ENCODE results near the gene CASZ1.
A peak's percentile ranks its signal among the peaks of the same experiment; 100 is the strongest.

The CASZ1 gene

GRCh38 chr1:10648689-10649516 lies 147.5 kb downstream of the CASZ1 start:
- no peak for DNase-seq

- no peak for DNase-seq
Observed at GRCh38 chr1:10647414-10648170, 148.9 kb downstream of the CASZ1 start.

GRCh38 chr1:10646347-10646861 lies 150.0 kb downstream of the CASZ1 start:
- DNase-seq = peak; percentile 9

GRCh38 chr1:10644307-10645128 lies 151.9 kb downstream of the CASZ1 start:
- DNase-seq = no peak

GRCh38 chr1:10643607-10644306 lies 152.7 kb downstream of the CASZ1 start:
- peak; percentile 71 for DNase-seq

GRCh38 chr1:10642403-10643080 lies 153.9 kb downstream of the CASZ1 start:
- DNase-seq = no peak

- DNase-seq = no peak
Observed at GRCh38 chr1:10641976-10642375, 154.5 kb downstream of the CASZ1 start.

- peak; percentile 44 for DNase-seq
Observed at GRCh38 chr1:10640843-10641553, 155.4 kb downstream of the CASZ1 start.

GRCh38 chr1:10639775-10640578 lies 156.5 kb downstream of the CASZ1 start:
- DNase-seq = peak; percentile 94

GRCh38 chr1:10639011-10639774 lies 157.3 kb downstream of the CASZ1 start:
- no peak for DNase-seq

- no peak for DNase-seq
Observed at GRCh38 chr1:10638559-10639005, 157.9 kb downstream of the CASZ1 start.

GRCh38 chr1:10637834-10638558 lies 158.4 kb downstream of the CASZ1 start:
- no peak for DNase-seq

- DNase-seq = no peak
Observed at GRCh38 chr1:10637400-10637799, 159.0 kb downstream of the CASZ1 start.

GRCh38 chr1:10635992-10636391 lies 160.5 kb downstream of the CASZ1 start:
- DNase-seq = no peak

- DNase-seq = peak; percentile 86
Observed at GRCh38 chr1:10635085-10635896, 161.2 kb downstream of the CASZ1 start.

GRCh38 chr1:10634428-10635084 lies 161.9 kb downstream of the CASZ1 start:
- peak; percentile 35 for DNase-seq

- no peak for DNase-seq
Observed at GRCh38 chr1:10634075-10634427, 162.4 kb downstream of the CASZ1 start.

All from NCI-H69 (cell line).